K562 (cell line): ENCODE data around the gene ERC2. TPM values are rescaled to one million over a fixed set of nuclear protein-coding genes. Genes with fewer than 3 reads are reported as not detected.

Experiments
- ATAC-seq: fragments of 200-7000 bp; cut with Tn5 transposase; 3 replicates; pipeline ENCODE4 v1.9.1; 2020; ENCODE audit warnings: moderate library complexity
- BruUV-seq: library from RNA; stranded (reverse); fragments of 400-500 nt; replicated peaks from 2 replicates; lab custom pipeline; 2021; lab: Mats Ljungman, UMichigan
- CTCF ChIA-PET: fragments of 300-600 bp; formaldehyde crosslinking; extraction: SDS; loops from one replicate; lab custom pipeline; 2021; ENCODE audit warnings: low intra/inter-chr PET ratio; lab: Yijun Ruan, JAX
- POLR2A ChIA-PET: fragments of 300-600, 350-650 bp; sonication (Branson Sonifier 250); formaldehyde crosslinking; extraction: SDS; loops from one replicate; lab custom pipeline; 2021; ENCODE audit warnings: antibody characterized with exemption, inconsistent platforms; lab: Yijun Ruan, JAX
- DNase-seq, 4 experiments: peaks; one replicate each; pipeline versions ENCODE4 v3.0.0 to v3.0.0-alpha.2; 2011 to 2018; ENCODE audit warnings: low spot score in 3 of 4, mixed read lengths in 3 of 4; ENCODE audit errors: extremely low read depth in 1 of 4
- FAIRE-seq: peaks from 2 replicates; lab custom pipeline; 2011; peaks lifted over from hg19 to GRCh38; lab: Jason Lieb, UNC
- H2AFZ ChIP-seq: 2 replicates; pipeline ENCODE4 v1.6.0; 2011; ENCODE audit warnings: low read depth, low read length, control low read depth, inconsistent platforms
- H3K27ac ChIP-seq: fragments of 200-600 bp; 3 replicates; pipeline ENCODE4 v1.8.0; 2011; ENCODE audit warnings: low read depth, mild to moderate bottlenecking, control low read depth, inconsistent platforms, low read length, moderate library complexity, mixed read lengths; ENCODE audit errors: extremely low read depth
- H3K27me3 ChIP-seq, 2 experiments: fragments of 300-600 bp in 1 of 2; 2 replicates in 1 of 2; 3 replicates in 1 of 2; pipeline versions ENCODE4 v1.6.0 to v1.8.0; 2011; ENCODE audit warnings: inconsistent platforms in 2 of 2, low read length in 2 of 2, mild to moderate bottlenecking in 1 of 2, mixed read lengths in 1 of 2, moderate library complexity in 1 of 2; ENCODE audit not compliant: control insufficient read depth in 2 of 2, insufficient read depth in 2 of 2
- H3K36me3 ChIP-seq: fragments of 300-600 bp; 3 replicates; pipeline ENCODE4 v1.8.0; 2011; ENCODE audit warnings: mild to moderate bottlenecking, low read length, inconsistent platforms; ENCODE audit not compliant: control insufficient read depth, insufficient read depth
- H3K4me1 ChIP-seq, 2 experiments: fragments of 200-600 bp in 1 of 2; replicated peaks in 1 of 2; 2 replicates in 1 of 2; 3 replicates in 1 of 2; pipeline versions ENCODE4 v1.5.1 to v1.8.0; 2011; ENCODE audit warnings: inconsistent platforms in 2 of 2, low read length in 2 of 2, mild to moderate bottlenecking in 1 of 2, mixed read lengths in 1 of 2, moderate library complexity in 1 of 2; ENCODE audit not compliant: control insufficient read depth in 2 of 2, insufficient read depth in 2 of 2
- H3K4me2 ChIP-seq: 2 replicates; pipeline ENCODE4 v1.6.1; 2011; ENCODE audit warnings: low read length, control low read depth, inconsistent platforms, mixed read lengths; ENCODE audit not compliant: insufficient read depth
- H3K4me3 ChIP-seq: fragments of 200-600 bp; sonication (generic), shearing (Covaris generic); 2 replicates; pipeline ENCODE4 v1.5.1; 2016; ENCODE audit warnings: control low read depth, inconsistent platforms
- H3K79me2 ChIP-seq: fragments of 200-600 bp; 3 replicates; pipeline ENCODE4 v1.8.0; 2011; ENCODE audit warnings: low read length, inconsistent platforms; ENCODE audit not compliant: control insufficient read depth, insufficient read depth
- H3K9ac ChIP-seq, 2 experiments: 2 replicates each; pipeline versions ENCODE4 v1.6.0 to v1.6.1; 2011; ENCODE audit warnings: low read depth in 2 of 2, low read length in 2 of 2, control low read depth in 1 of 2, inconsistent platforms in 1 of 2, mild to moderate bottlenecking in 1 of 2, mixed read lengths in 1 of 2; ENCODE audit not compliant: insufficient read depth in 1 of 2
- H3K9me1 ChIP-seq: one replicate; pipeline ENCODE4 v1.6.0; 2011; ENCODE audit warnings: inconsistent platforms, mild to moderate bottlenecking, low read length, moderate library complexity; ENCODE audit not compliant: control insufficient read depth, insufficient read depth
- H3K9me3 ChIP-seq: replicated peaks from 2 replicates; pipeline ENCODE4 v1.5.1; 2011; ENCODE audit warnings: low read depth, low read length, inconsistent platforms; ENCODE audit not compliant: control insufficient read depth, insufficient read depth
- H4K20me1 ChIP-seq: replicated peaks from 2 replicates; pipeline ENCODE4 v1.6.1; 2011; ENCODE audit warnings: low read length, inconsistent platforms, mixed read lengths; ENCODE audit not compliant: control insufficient read depth, insufficient read depth
- ARID3A ChIP-seq: IDR thresholded peaks from 2 replicates; pipeline ENCODE4 v1.6.1; 2012; ENCODE audit warnings: low read depth, low read length, improper control_type of control experiment, borderline replicate concordance
- CREB5 ChIP-seq: fragments of 250-450 bp; sonication (Bioruptor Pico); IDR thresholded peaks from 2 replicates; pipeline ENCODE4 v1.5.0; 2020; ENCODE audit warnings: mild to moderate bottlenecking
- E2F8 ChIP-seq: fragments of 450-650 bp; IDR thresholded peaks from 2 replicates; pipeline ENCODE4 v1.7.1; 2018; ENCODE audit warnings: mild to moderate bottlenecking, low read depth; ENCODE audit not compliant: partially characterized antibody
- HDAC3 ChIP-seq: fragments of 450-650 bp; IDR thresholded peaks from 2 replicates; pipeline ENCODE4 v1.6.1; 2018; ENCODE audit warnings: borderline replicate concordance, mild to moderate bottlenecking, moderate library complexity; ENCODE audit not compliant: partially characterized antibody
- JUND ChIP-seq, 2 experiments: IDR thresholded peaks; 2 replicates in 1 of 2; 3 replicates in 1 of 2; pipeline ENCODE4 v1.6.1; 2011; ENCODE audit warnings: borderline replicate concordance in 2 of 2, low read depth in 2 of 2, low read length in 2 of 2, improper control_type of control experiment in 1 of 2, missing biosample characterization in 1 of 2, missing genetic modification characterization in 1 of 2, missing genetic modification reagents in 1 of 2
- MCM7 ChIP-seq, 2 experiments: fragments of 450-650 bp; IDR thresholded peaks; 2 replicates each; pipeline ENCODE4 v1.6.1; 2016 to 2018
- RNF2 ChIP-seq: sonication (generic); IDR thresholded peaks from 2 replicates; pipeline ENCODE4 v1.6.1; 2016
- SMARCA5 ChIP-seq: fragments of 450-650 bp; IDR thresholded peaks from 2 replicates; pipeline ENCODE4 v1.6.1; 2016
- YBX1 ChIP-seq: fragments of 450-650 bp; IDR thresholded peaks from 2 replicates; pipeline ENCODE4 v1.7.1; 2016; ENCODE audit warnings: mild to moderate bottlenecking
- ZBTB8A ChIP-seq: fragments of 450-650 bp; IDR thresholded peaks from 2 replicates; pipeline ENCODE4 v1.6.1; 2018; ENCODE audit warnings: mild to moderate bottlenecking, moderate library complexity; ENCODE audit not compliant: partially characterized antibody
- ZMIZ1 ChIP-seq, 2 experiments: fragments of 150-350 bp in 1 of 2; IDR thresholded peaks; 2 replicates each; pipeline ENCODE4 v1.6.1; 2012 to 2016; ENCODE audit warnings: low read depth in 2 of 2, low read length in 2 of 2, mild to moderate bottlenecking in 1 of 2, moderate library complexity in 1 of 2
- ZNF41 ChIP-seq: fragments of 250-450 bp; sonication (Bioruptor Pico); conservative IDR thresholded peaks from 2 replicates; pipeline ENCODE4 v1.4.0; 2020; ENCODE audit warnings: mild to moderate bottlenecking
- WGBS: fragments of 100-300 bp; shearing (Covaris generic); methylation state at CpG from one replicate; pipeline ENCODE4 v1.1.6; 2016; ENCODE audit warnings: low coverage, mixed read lengths; ENCODE audit not compliant: insufficient coverage; ENCODE audit errors: missing lambda C conversion rate; 5-methylcytosine and 5-hydroxymethylcytosine counted together
- in situ Hi-C: fragments of 300-500 bp; cut with MboI; formaldehyde crosslinking; loops from 4 replicates; pipeline ENCODE4 v1.15.0; 2018; ENCODE audit warnings: inconsistent platforms, mixed read lengths
- intact Hi-C: fragments of 100-400 bp; cut with micrococcal nuclease; formaldehyde crosslinking; loops from 2 replicates; pipeline ENCODE4 v1.14.2; 2022
- polyA plus RNA-seq, 8 experiments: library from polyadenylated mRNA; depleted of rRNA in 4 of 8; stranded (reverse) in 5 of 8; unstranded in 3 of 8; fragments of >200 nt; fragmentation: Nextera tagmentation in 2 of 8; fragmentation: Illumina TruSeq in 1 of 8; extraction: Ambion mirVana in 2 of 8; extraction: Trizol in 1 of 8; gene quantifications; 2 replicates each; pipeline versions ENCODE4 v1.2.1 to v1.2.3, GENCODE V29; 2011 to 2014; ENCODE audit warnings: inconsistent platforms in 1 of 8, missing spikeins in 1 of 8
- total RNA-seq, 7 experiments: library from RNA; depleted of rRNA in 6 of 7; stranded (reverse); fragments of >200 nt in 6 of 7; fragmentation: Illumina TruSeq in 2 of 7; extraction: Trizol in 2 of 7; gene quantifications; 2 replicates each; pipeline versions ENCODE4 v1.2.1 to v1.2.3, GENCODE V29; 2011 to 2021; ENCODE audit warnings: low replicate concordance in 1 of 7

Gene ERC2
- total and polyA plus RNA-seq, 9 of the 15 experiments (the other 6 are each of a cell fraction or from before 2014, with no cell fraction given), result 0.04 to 0.18 (median 0.07) TPM; not detected in 2

GRCh38 chr3:56060521-56061278 lies 407.6 kb downstream of the ERC2 start:
- Histone ChIP-seq H3K36me3 (no peaks in the 10 kb centered on the region), H3K4me1 (no peaks in the 10 kb centered on the region), H3K4me3 (no peak overlapping the region), H3K9ac (no peak overlapping the region), H3K27ac (no peak overlapping the region), H3K4me2 (no peak overlapping the region), H3K27me3 (no peaks in the 10 kb centered on the region), H3K9me3 (no peaks in the 10 kb centered on the region), H4K20me1 (no peaks in the 10 kb centered on the region), H3K79me2 (no peaks in the 10 kb centered on the region), H2AFZ (no peak overlapping the region), H3K9me1 (no peaks in the 10 kb centered on the region)
- intact Hi-C loops, result no loop called here
- ChIA-PET POLR2A (no interaction called here), CTCF (no interaction called here)
- no TSS peak for BruUV-seq
- FAIRE-seq, result no peak
- DNase-seq, result no peak
- no peak for ATAC-seq
- 2% methylated on average over 6 of the region's 6 CpGs for WGBS
- in situ Hi-C loops, result no loop called here
- TF ChIP-seq ZBTB8A, result no peak
- no peak for TF ChIP-seq ZMIZ1 (IDR thresholded peaks at IDR 0.05; ENCODE audit: low read depth in 2 of 2, low read length in 2 of 2)
- TF ChIP-seq CREB5, result no peak
- TF ChIP-seq ARID3A, result no peak
- no peak for TF ChIP-seq E2F8
- TF ChIP-seq JUND (IDR thresholded peaks at IDR 0.05; ENCODE audit: borderline replicate concordance, low read depth, low read length), result no peak
- no peak for TF ChIP-seq JUND (tag; IDR thresholded peaks at IDR 0.05; ENCODE audit: borderline replicate concordance, low read depth, low read length)
- TF ChIP-seq RNF2, result no peak
- no peak for TF ChIP-seq ZNF41 (CRISPR knock-in tag)
- TF ChIP-seq SMARCA5, result no peak
- TF ChIP-seq YBX1, result no peak
- TF ChIP-seq HDAC3, result no peak
- no peak for TF ChIP-seq MCM7 (IDR thresholded peaks at IDR 0.05)
